AG04449 (cell line): ENCODE results near the gene C1orf159.

Experiments
- CTCF ChIA-PET: fragments of 350-600 bp; formaldehyde crosslinking; extraction: SDS; loops from one replicate; lab custom pipeline; 2021; ENCODE audit warnings: antibody characterized with exemption; lab: Yijun Ruan, JAX
- POLR2A ChIA-PET: fragments of 400-600, 350-600 bp; formaldehyde crosslinking; extraction: SDS; loops from one replicate; lab custom pipeline; 2020; ENCODE audit warnings: antibody characterized with exemption, inconsistent platforms; lab: Yijun Ruan, JAX
- DNase-seq: peaks from one replicate; pipeline ENCODE4 v3.0.0-alpha.2; 2010; ENCODE audit warnings: low read depth, low spot score
- H3K4me3 ChIP-seq: 2 replicates; pipeline ENCODE4 v1.5.1; 2011; ENCODE audit warnings: low read depth, mild to moderate bottlenecking, control low read depth, low read length
- CTCF ChIP-seq: IDR thresholded peaks from one replicate; pipeline ENCODE4 v1.5.1; 2011; ENCODE audit warnings: mild to moderate bottlenecking, moderate library complexity, low read length, control low read depth, inconsistent platforms; ENCODE audit not compliant: insufficient read depth; ENCODE audit errors: missing control alignments

Gene C1orf159

GRCh38 chr1:1045129-1045528 is 70.8 kb downstream of the C1orf159 start:
- no peak for TF ChIP-seq CTCF
- DNase-seq, result no peak
- POLR2A ChIA-PET, result no interaction called here
- no peak overlapping the region for H3K4me3 ChIP-seq
- CTCF ChIA-PET, result no interaction called here

GRCh38 chr1:1044455-1045078 is 71.3 kb downstream of the C1orf159 start:
- ChIA-PET CTCF (no interaction called here), POLR2A (no interaction called here)
- H3K4me3 ChIP-seq, result no peak overlapping the region
- no peak for DNase-seq
- no peak for TF ChIP-seq CTCF

- TF ChIP-seq CTCF, result no peak
- no peak for DNase-seq
- ChIA-PET POLR2A (no interaction called here), CTCF (no interaction called here)
- no peak overlapping the region for H3K4me3 ChIP-seq
These were observed 72.0 kb downstream of the C1orf159 start for GRCh38 chr1:1043921-1044320.

GRCh38 chr1:1043411-1043810 is 72.5 kb downstream of the C1orf159 start:
- ChIA-PET CTCF (no interaction called here), POLR2A (no interaction called here)
- H3K4me3 ChIP-seq, result no peak overlapping the region
- no peak for TF ChIP-seq CTCF
- DNase-seq, result no peak

- CTCF ChIA-PET, result no interaction called here
- no peak overlapping the region for H3K4me3 ChIP-seq
- no peak for TF ChIP-seq CTCF
- DNase-seq, result no peak
- POLR2A ChIA-PET, result no interaction called here
These were observed 73.1 kb downstream of the C1orf159 start for GRCh38 chr1:1042835-1043234.

GRCh38 chr1:1041873-1042272 is 74.0 kb downstream of the C1orf159 start:
- CTCF ChIA-PET, result interaction anchor here (1.2 to 3.0 kb wide), 2 partner anchors 10 to 22 kb away, joined by 5 to 12 read pairs; no protein-coding TSS in a partner anchor
- POLR2A ChIA-PET, result no interaction called here
- H3K4me3 ChIP-seq, result no peak overlapping the region
- TF ChIP-seq CTCF, result no peak
- DNase-seq, result no peak
